HCT116 (cell line): ENCODE data around the gene PLCG2. TPM values are rescaled to one million over a fixed set of nuclear protein-coding genes. Genes with fewer than 3 reads are reported as not detected.

Experiments used
- ATAC-seq: fragments of 200-7000 bp; cut with Tn5 transposase; 2 replicates; pipeline ENCODE4 v1.9.1; 2020; ENCODE audit warnings: mild to moderate bottlenecking, moderate library complexity
- BruUV-seq: library from RNA; stranded (reverse); fragments of 400-500 nt; replicated peaks from 2 replicates; lab custom pipeline; 2021; lab: Mats Ljungman, UMichigan
- CTCF ChIA-PET: fragments of 300-600 bp; sonication (Branson Sonifier 250); formaldehyde crosslinking; loops from one replicate; lab custom pipeline; 2021; ENCODE audit warnings: antibody characterized with exemption; lab: Charles Lee
- POLR2A ChIA-PET: fragments of 300-600, 350-600 bp; sonication (Branson Sonifier 250); formaldehyde crosslinking; loops from one replicate; lab custom pipeline; 2021; ENCODE audit warnings: antibody characterized with exemption; lab: Charles Lee
- RAD21 ChIA-PET, 2 experiments: fragments of 300-600 bp; sonication (Branson Sonifier 250); formaldehyde crosslinking; loops; one replicate each; lab custom pipeline; 2023; ENCODE audit warnings: low total read pairs in 2 of 2; ENCODE audit not compliant: uncharacterized antibody in 2 of 2, unreplicated experiment in 2 of 2, low non-redundant PET in 1 of 2; lab: Charles Lee
- DNase-seq: peaks from one replicate; pipeline ENCODE4 v3.0.0-alpha.2; 2010; ENCODE audit warnings: low read depth, low spot score
- H2AFZ ChIP-seq: fragments of 200-600 bp; shearing (Covaris generic), sonication (generic); 2 replicates; pipeline ENCODE4 v1.6.1; 2017; ENCODE audit warnings: low read depth, mixed run types, mixed read lengths, antibody characterized with exemption, low read length; ENCODE audit not compliant: poor library complexity, severe bottlenecking
- H3K27ac ChIP-seq: 2 replicates; pipeline ENCODE4 v1.5.1; 2012; ENCODE audit warnings: low read depth, low read length
- H3K27me3 ChIP-seq: fragments of 200-600 bp; sonication (generic); 2 replicates; pipeline ENCODE4 v1.6.1; 2016; ENCODE audit warnings: mixed run types, low read length, mixed read lengths; ENCODE audit not compliant: insufficient read depth
- H3K36me3 ChIP-seq, 2 experiments: fragments of 200-500 bp in 1 of 2; fragments of 200-600 bp in 1 of 2; sonication (Bioruptor generic) in 1 of 2; sonication (generic) in 1 of 2; 2 replicates each; pipeline versions ENCODE4 v1.5.1 to v1.6.1; 2014 to 2016; ENCODE audit warnings: low read length in 2 of 2, inconsistent platforms in 1 of 2, mixed read lengths in 1 of 2, mixed run types in 1 of 2; ENCODE audit not compliant: insufficient read depth in 2 of 2, control insufficient read depth in 1 of 2
- H3K4me1 ChIP-seq, 2 experiments: fragments of 200-600 bp in 1 of 2; sonication (generic) in 1 of 2; 2 replicates each; pipeline versions ENCODE4 v1.5.1 to v1.6.1; 2012 to 2017; ENCODE audit warnings: low read length in 2 of 2, inconsistent platforms in 1 of 2, mild to moderate bottlenecking in 1 of 2, mixed read lengths in 1 of 2, mixed run types in 1 of 2, moderate library complexity in 1 of 2; ENCODE audit not compliant: insufficient read depth in 2 of 2, control insufficient read depth in 1 of 2
- H3K4me2 ChIP-seq: fragments of 200-600 bp; sonication (generic); 2 replicates; pipeline ENCODE4 v1.6.1; 2017; ENCODE audit warnings: mixed run types, low read length, mixed read lengths
- H3K4me3 ChIP-seq, 2 experiments: fragments of 200-600 bp in 1 of 2; sonication (generic) in 1 of 2; replicated peaks in 1 of 2; 2 replicates each; pipeline ENCODE4 v1.5.1; 2011 to 2016; ENCODE audit warnings: low read length in 2 of 2, control low read depth in 1 of 2, low read depth in 1 of 2, mild to moderate bottlenecking in 1 of 2, mixed read lengths in 1 of 2, mixed run types in 1 of 2
- H3K79me2 ChIP-seq: fragments of 200-600 bp; sonication (generic); 2 replicates; pipeline ENCODE4 v1.6.1; 2017; ENCODE audit warnings: mild to moderate bottlenecking, mixed run types, low read length, moderate library complexity, mixed read lengths; ENCODE audit not compliant: insufficient read depth
- H3K9ac ChIP-seq: fragments of 200-600 bp; sonication (generic); 2 replicates; pipeline ENCODE4 v1.6.1; 2016; ENCODE audit warnings: low read length, mixed read lengths
- H3K9me2 ChIP-seq: fragments of 200-600 bp; sonication (generic), shearing (Covaris generic); 2 replicates; pipeline ENCODE4 v1.6.1; 2017; ENCODE audit warnings: mixed run types, mild to moderate bottlenecking, moderate library complexity; ENCODE audit not compliant: insufficient read depth
- H3K9me3 ChIP-seq, 2 experiments: fragments of 200-500 bp in 1 of 2; fragments of 200-600 bp in 1 of 2; sonication (Bioruptor generic) in 1 of 2; sonication (generic) in 1 of 2; 2 replicates each; pipeline ENCODE4 v1.6.1; 2014 to 2017; ENCODE audit warnings: low read length in 2 of 2, mixed read lengths in 2 of 2, inconsistent platforms in 1 of 2, low read depth in 1 of 2, mild to moderate bottlenecking in 1 of 2, mixed run types in 1 of 2, moderate library complexity in 1 of 2; ENCODE audit not compliant: control insufficient read depth in 1 of 2, insufficient read depth in 1 of 2
- H4K20me1 ChIP-seq: fragments of 200-600 bp; sonication (generic), shearing (Covaris generic); 2 replicates; pipeline ENCODE4 v1.6.1; 2017; ENCODE audit warnings: mixed run types, mild to moderate bottlenecking, moderate library complexity; ENCODE audit not compliant: insufficient read depth
- EGR1 ChIP-seq: IDR thresholded peaks from 2 replicates; pipeline ENCODE4 v1.6.1; 2012; ENCODE audit warnings: low read depth
- SP1 ChIP-seq: IDR thresholded peaks from 2 replicates; pipeline ENCODE4 v1.6.1; 2012; ENCODE audit warnings: low read depth
- TCF7L2 ChIP-seq: IDR thresholded peaks from 2 replicates; pipeline ENCODE4 v1.7.0; 2011; ENCODE audit warnings: borderline replicate concordance, inconsistent platforms; ENCODE audit not compliant: insufficient read depth, insufficient read length; ENCODE audit errors: extremely low read depth
- intact Hi-C: fragments of 100-400 bp; cut with micrococcal nuclease; formaldehyde crosslinking; loops from 2 replicates; pipeline ENCODE4 v1.10.0; 2022
- total RNA-seq: library from RNA; stranded (reverse); gene quantifications from one replicate; pipeline ENCODE4 v1.2.1, GENCODE V29; 2021; ENCODE audit not compliant: unreplicated experiment
- TF ChIP-seq, protein P1 (sequence below): IDR thresholded peaks from 2 replicates; pipeline ENCODE4 v1.6.1; 2012; ENCODE audit warnings: low read depth

Gene PLCG2
- total RNA-seq, 1 experiment from 2014 or later: 31.2 TPM

DNA sequence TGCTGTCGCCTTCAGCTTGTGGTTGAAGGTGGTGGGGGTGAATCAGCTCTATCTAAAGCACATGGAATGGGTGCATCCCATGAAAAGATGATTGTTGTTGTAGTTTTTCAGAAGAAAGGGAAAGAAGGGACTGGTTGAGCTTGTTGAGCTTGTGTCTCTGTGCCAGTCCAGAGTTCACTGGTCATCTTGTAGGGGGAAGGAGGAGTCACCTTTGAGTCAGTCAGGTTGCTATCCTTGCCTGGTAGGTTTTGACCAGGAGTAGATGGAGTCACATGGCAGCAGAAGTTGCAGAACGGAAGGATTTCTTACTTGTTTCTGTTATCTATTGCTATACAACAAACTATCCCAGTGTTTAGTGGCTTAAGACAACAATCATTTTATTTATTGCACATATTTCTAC, 73.3 kb downstream of the PLCG2 start:
- Histone ChIP-seq H4K20me1 (no peaks in the 10 kb centered on the region), H3K27me3 (no peaks in the 10 kb centered on the region), H3K4me1 (peaks cover 0 to 7% of the 10 kb centered on the region in 2 experiments; a peak in 1 of 4 replicates), H3K9me3 (no peaks in the 10 kb centered on the region), H2AFZ (no peak overlapping the region), H3K36me3 (no peaks in the 10 kb centered on the region), H3K27ac (no peak overlapping the region), H3K4me2 (no peak overlapping the region), H3K9me2 (no peaks in the 10 kb centered on the region), H3K9ac (no peak overlapping the region)
- no peak for DNase-seq
- RAD21 ChIA-PET: interaction anchor here in 1 of 2 experiments (0.6 kb wide), 1 partner anchor 189 kb away, joined by 3 read pairs; no protein-coding TSS in a partner anchor
- no peak; the same call in 1 of the 2 replicates for ATAC-seq
- intact Hi-C loops: no loop called here
- CTCF ChIA-PET: interaction anchor here (1.5 kb wide), 1 partner anchor 22 kb away, joined by 5 read pairs; no protein-coding TSS in a partner anchor
- TF ChIP-seq TCF7L2: no peak
- TF ChIP-seq SP1: no peak
- no peak for TF ChIP-seq EGR1
- TF ChIP-seq, protein P1, sequence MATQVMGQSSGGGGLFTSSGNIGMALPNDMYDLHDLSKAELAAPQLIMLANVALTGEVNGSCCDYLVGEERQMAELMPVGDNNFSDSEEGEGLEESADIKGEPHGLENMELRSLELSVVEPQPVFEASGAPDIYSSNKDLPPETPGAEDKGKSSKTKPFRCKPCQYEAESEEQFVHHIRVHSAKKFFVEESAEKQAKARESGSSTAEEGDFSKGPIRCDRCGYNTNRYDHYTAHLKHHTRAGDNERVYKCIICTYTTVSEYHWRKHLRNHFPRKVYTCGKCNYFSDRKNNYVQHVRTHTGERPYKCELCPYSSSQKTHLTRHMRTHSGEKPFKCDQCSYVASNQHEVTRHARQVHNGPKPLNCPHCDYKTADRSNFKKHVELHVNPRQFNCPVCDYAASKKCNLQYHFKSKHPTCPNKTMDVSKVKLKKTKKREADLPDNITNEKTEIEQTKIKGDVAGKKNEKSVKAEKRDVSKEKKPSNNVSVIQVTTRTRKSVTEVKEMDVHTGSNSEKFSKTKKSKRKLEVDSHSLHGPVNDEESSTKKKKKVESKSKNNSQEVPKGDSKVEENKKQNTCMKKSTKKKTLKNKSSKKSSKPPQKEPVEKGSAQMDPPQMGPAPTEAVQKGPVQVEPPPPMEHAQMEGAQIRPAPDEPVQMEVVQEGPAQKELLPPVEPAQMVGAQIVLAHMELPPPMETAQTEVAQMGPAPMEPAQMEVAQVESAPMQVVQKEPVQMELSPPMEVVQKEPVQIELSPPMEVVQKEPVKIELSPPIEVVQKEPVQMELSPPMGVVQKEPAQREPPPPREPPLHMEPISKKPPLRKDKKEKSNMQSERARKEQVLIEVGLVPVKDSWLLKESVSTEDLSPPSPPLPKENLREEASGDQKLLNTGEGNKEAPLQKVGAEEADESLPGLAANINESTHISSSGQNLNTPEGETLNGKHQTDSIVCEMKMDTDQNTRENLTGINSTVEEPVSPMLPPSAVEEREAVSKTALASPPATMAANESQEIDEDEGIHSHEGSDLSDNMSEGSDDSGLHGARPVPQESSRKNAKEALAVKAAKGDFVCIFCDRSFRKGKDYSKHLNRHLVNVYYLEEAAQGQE: no peak
- TF ChIP-seq, all 23 proteins: peak for 0
- H3K79me2 ChIP-seq: no peaks in the 10 kb centered on the region
- no TSS peak for BruUV-seq
- POLR2A ChIA-PET: no interaction called here
- H3K4me3 ChIP-seq: no peak overlapping the region
